ENCODE measurements around the gene CCNG1.

- TF ChIP-seq, protein P1, sequence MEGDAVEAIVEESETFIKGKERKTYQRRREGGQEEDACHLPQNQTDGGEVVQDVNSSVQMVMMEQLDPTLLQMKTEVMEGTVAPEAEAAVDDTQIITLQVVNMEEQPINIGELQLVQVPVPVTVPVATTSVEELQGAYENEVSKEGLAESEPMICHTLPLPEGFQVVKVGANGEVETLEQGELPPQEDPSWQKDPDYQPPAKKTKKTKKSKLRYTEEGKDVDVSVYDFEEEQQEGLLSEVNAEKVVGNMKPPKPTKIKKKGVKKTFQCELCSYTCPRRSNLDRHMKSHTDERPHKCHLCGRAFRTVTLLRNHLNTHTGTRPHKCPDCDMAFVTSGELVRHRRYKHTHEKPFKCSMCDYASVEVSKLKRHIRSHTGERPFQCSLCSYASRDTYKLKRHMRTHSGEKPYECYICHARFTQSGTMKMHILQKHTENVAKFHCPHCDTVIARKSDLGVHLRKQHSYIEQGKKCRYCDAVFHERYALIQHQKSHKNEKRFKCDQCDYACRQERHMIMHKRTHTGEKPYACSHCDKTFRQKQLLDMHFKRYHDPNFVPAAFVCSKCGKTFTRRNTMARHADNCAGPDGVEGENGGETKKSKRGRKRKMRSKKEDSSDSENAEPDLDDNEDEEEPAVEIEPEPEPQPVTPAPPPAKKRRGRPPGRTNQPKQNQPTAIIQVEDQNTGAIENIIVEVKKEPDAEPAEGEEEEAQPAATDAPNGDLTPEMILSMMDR (IDR thresholded peaks at IDR 0.05), result peak in 1 of 4 experiments; percentile 5
- TF ChIP-seq POLR2A (IDR thresholded peaks at IDR 0.05) (no peak), POLR2AphosphoS5 (IDR thresholded peaks at IDR 0.05) (no peak)
Observed at GRCh38 chr5:163460562-163461171, 23.3 kb downstream of the CCNG1 start, which contains the start of gene HMMR.
